Gastroesophageal sphincter (tissue), 3 donors: ENCODE results near the gene MAN2A2.

Experiments
- POLR2A ChIP-seq, 2 donors: fragments of 450-650 bp; IDR thresholded peaks; one replicate each; pipeline ENCODE4 v1.6.1; 2017; ENCODE audit warnings: antibody characterized with exemption in 2 of 2, mild to moderate bottlenecking in 2 of 2, moderate library complexity in 1 of 2
- TF ChIP-seq, protein P1 (sequence below), 4 experiments: fragments of 200-600 bp in 2 of 4; fragments of 450-650 bp in 2 of 4; sonication (generic) in 1 of 4; IDR thresholded peaks; one replicate each; pipeline ENCODE4 v1.5.1; 2017 to 2019; ENCODE audit warnings: antibody characterized with exemption in 4 of 4, mild to moderate bottlenecking in 2 of 4, moderate library complexity in 2 of 4

DNA sequence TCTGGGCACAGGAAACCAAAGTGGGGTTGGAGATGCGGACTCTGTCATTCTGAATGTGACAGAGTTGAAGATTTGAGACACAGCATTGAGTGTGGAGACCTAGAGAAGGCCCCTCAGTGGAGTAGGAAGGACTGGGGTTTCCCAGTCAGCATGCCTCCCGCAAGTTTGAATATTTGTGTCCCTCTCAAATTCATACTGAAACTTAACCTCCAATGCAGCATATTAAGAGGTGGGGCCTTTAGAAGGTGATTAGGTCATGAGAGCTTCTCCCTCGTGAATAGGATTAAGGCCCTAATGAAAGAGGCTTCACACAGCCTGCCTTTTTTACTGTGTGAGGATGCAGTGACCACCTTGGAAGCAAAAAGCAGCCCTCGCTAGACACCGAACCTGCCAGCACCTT is 21.3 kb downstream of the MAN2A2 start:
- TF ChIP-seq, protein P1, sequence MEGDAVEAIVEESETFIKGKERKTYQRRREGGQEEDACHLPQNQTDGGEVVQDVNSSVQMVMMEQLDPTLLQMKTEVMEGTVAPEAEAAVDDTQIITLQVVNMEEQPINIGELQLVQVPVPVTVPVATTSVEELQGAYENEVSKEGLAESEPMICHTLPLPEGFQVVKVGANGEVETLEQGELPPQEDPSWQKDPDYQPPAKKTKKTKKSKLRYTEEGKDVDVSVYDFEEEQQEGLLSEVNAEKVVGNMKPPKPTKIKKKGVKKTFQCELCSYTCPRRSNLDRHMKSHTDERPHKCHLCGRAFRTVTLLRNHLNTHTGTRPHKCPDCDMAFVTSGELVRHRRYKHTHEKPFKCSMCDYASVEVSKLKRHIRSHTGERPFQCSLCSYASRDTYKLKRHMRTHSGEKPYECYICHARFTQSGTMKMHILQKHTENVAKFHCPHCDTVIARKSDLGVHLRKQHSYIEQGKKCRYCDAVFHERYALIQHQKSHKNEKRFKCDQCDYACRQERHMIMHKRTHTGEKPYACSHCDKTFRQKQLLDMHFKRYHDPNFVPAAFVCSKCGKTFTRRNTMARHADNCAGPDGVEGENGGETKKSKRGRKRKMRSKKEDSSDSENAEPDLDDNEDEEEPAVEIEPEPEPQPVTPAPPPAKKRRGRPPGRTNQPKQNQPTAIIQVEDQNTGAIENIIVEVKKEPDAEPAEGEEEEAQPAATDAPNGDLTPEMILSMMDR (IDR thresholded peaks at IDR 0.05) = no peak
- no peak for TF ChIP-seq POLR2A (IDR thresholded peaks at IDR 0.05)
